Ammon's horn (tissue), 1 donor: ENCODE measurements around the gene AGPS.
"Not testable (repeated sequence)": the region's sequence is repeated elsewhere in the genome, so short reads cannot be mapped to it uniquely, and the experiment has no call there.

ENCODE experiments used
- DNase-seq: peaks from one replicate; pipeline ENCODE4 v3.0.0-alpha.2; 2016; ENCODE audit warnings: low spot score

AGPS gene

DNA sequence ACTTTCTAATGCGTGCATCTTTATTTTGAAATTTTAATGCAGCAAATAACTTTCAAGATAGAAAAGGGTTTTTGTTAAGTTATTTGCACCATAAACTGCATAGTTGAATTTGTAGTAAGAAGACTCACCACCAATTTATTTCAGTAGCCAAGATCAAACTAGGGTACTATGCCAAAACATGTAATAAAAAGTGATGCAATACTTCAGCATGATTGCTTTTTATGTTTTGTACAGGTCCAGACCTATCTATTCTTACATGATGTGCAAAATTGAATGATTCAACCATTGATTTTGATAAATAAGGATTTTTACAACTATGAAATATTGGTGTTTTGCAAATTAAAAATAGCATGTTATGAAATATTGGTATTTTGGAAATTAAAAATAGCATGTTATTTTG lies 26.7 kb downstream of the AGPS start:
- no peak for DNase-seq

- no peak for DNase-seq
Observed at GRCh38 chr2:177422271-177422670, 29.7 kb downstream of the AGPS start.

DNA sequence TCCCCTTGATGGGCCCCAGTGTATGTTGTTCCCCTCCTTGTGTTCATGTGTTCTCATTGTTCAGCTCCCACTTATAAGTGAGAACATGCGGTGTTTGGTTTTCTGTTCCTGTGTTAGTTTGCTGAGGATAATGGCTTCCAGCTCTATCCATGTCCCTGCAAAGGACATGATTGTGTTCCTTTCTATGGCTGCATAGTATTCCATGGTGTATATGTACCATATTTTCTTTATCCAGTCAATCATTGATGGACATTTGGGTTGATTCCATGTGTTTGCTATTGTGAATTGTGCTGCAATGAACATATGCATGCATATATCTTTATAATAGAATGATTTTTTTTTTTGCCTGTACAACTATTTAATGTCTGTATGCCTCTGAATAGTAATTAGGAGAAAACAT lies 31.5 kb downstream of the AGPS start:
- not testable (repeated sequence) for DNase-seq

DNA sequence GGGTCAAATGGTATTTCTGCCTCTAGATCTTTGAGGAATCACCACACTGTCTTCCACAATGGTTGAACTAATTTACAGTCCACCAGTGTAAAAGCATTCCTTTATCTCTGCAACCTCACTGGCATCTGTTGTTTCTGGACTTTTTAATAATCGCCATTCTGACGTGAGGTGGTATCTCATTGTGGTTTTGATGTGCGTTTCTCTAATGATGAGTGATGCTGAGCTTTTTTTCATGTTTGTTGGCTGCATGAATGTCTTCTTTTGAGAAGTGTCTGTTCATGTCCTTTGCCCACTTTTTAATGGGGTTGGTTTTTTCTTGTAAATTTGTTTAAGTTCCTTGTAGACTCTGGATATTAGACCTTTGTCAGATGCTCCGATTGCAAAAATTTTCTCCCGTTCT lies 32.0 kb downstream of the AGPS start:
- DNase-seq = not testable (repeated sequence)

GRCh38 chr2:177427316-177427715 lies 34.7 kb downstream of the AGPS start:
- DNase-seq = no peak

GRCh38 chr2:177427936-177428335 lies 35.4 kb downstream of the AGPS start:
- DNase-seq = not testable (repeated sequence)

GRCh38 chr2:177429688-177430325 lies 37.2 kb downstream of the AGPS start:
- peak; percentile 16 for DNase-seq

GRCh38 chr2:177430411-177430810 lies 37.8 kb downstream of the AGPS start:
- no peak for DNase-seq

GRCh38 chr2:177431111-177431725 lies 38.6 kb downstream of the AGPS start:
- not testable (repeated sequence) for DNase-seq

- DNase-seq = no peak
Observed at GRCh38 chr2:177432703-177433102, 40.1 kb downstream of the AGPS start.

DNA sequence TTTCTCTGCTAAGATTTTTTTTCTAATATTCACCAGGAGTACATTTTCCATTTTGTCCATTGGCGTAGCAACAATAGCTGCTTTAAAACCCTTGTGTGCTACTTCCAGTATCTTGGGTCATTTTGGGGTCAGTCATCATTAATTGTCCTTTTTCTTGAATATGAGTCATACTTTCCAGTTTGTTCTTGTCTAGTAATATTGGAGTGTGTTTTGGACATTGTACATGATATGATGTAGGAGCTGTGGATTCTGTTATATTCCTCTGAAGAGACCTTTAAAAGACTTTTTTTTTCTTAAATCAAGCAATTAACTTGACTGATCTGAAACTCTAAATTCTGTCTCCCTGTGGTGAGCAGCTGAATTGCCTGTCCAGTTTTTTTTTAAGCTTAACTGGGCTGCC lies 40.8 kb downstream of the AGPS start:
- no peak for DNase-seq

- DNase-seq = no peak
Observed at GRCh38 chr2:177434475-177434874, 41.9 kb downstream of the AGPS start.

GRCh38 chr2:177445200-177445599 lies 52.6 kb downstream of the AGPS start:
- no peak for DNase-seq

DNA sequence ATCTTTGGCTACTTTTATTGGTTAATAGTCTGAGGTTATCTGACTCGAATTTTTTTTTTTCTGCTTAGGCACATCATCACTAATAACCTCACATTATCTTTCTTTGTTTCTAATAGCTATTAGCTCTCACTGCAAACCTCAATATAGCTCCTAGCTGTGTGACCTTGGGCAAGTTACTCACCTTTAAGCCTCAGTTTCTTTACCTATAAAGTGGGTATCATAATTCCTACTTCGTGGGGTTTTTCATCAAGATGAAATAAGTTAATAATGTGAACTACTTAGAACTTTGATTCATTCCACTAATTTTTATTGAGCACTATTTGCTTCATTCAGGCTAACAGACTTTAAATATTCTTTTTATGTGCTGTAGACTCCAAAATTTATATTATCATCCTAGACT lies 55.5 kb downstream of the AGPS start:
- DNase-seq = no peak

GRCh38 chr2:177449159-177449558 lies 56.6 kb downstream of the AGPS start:
- DNase-seq = no peak

DNA sequence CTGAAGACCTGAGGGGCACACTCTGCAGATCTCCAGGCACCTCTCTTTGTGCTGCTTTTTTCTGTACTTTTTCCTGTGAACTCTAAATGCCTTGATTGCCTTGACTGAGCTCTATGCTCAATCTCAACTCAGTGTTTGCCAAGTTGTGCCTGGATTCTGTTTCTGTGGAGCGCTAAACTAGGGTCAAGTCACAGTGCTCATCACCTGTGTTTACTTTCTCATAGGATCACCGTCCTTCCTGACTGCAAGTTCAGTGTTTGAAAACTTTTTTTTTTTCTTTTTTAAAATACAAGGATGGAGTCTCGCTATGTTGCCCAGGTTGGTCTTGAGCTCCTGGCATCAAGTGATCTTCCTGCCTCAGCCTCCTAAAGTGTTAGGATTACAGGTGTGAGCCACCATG lies 62.6 kb downstream of the AGPS start:
- DNase-seq = no peak

- not testable (repeated sequence) for DNase-seq
Observed at GRCh38 chr2:177459756-177460155, 67.2 kb downstream of the AGPS start.

- no peak for DNase-seq
Observed at GRCh38 chr2:177460973-177461585, 68.5 kb downstream of the AGPS start.

DNA sequence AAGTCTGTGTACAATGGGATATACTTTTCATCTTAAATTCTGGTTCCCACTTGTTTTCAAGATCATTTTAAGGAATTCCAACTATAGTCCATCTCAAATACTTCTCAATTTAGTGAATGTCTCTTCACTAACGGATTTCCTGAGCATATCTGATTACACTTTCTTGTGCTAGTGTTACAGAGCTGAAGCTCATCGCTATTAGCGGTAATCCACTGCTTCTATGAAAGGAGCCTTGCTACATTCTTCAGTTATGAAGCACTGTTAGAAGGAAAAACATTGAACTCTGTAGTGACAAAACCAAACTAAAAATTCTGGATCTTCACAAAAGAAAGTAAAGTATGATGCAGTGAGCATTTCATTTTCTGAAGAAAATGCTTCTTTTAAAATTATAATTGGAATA lies 72.0 kb downstream of the AGPS start:
- DNase-seq = no peak

DNA sequence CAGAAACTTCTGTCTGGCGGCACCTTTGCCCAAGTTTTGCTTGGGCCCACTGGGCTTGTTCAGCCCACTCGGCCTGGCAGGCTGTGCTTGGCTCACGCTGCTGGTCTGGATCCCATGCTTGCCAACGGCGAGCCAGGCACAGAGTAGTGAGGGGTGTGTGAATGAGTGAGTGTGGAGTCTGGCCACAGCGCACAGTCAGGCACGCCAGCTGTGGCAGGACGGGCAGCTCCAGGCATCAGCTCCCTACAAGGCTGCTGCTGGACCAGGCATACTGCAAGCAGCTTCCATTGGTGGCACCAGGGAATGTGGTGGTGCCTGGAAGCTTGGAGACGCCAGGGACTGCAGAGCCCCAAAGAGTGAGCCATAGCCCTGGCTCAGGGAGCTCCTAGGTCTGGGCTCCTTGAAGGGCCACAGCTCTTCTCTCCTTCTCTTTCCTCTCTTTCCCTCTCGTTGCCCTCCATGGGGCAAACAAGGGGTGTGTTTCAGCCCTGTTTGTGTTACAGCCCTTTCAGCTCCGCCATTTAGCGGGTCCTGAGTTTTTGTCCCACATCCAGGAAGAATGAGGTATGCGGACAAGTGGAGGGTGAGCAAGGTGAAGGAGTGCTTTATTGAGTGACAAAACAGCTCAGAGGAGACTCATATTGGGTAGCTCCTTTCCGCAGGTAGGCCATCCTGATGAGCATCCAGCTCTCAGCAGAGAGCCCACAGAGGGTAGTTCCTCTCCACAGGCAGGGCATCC lies 73.0 kb downstream of the AGPS start:
- DNase-seq = no peak

- no peak for DNase-seq
Observed at GRCh38 chr2:177466337-177467195, 74.0 kb downstream of the AGPS start.

- DNase-seq = no peak
Observed at GRCh38 chr2:177467646-177468045, 75.1 kb downstream of the AGPS start.
